NCI-H2227 (cell line): ENCODE data around the gene SLC6A6.
"Not testable (repeated sequence)": the region's sequence is repeated elsewhere in the genome, so short reads cannot be mapped to it uniquely, and the experiment has no call there.

Experiments
- DNase-seq: peaks from one replicate; lab custom pipeline; 2025; ENCODE audit not compliant: unreplicated experiment; lab: John Stamatoyannopoulos, UW

The SLC6A6 gene

GRCh38 chr3:14505001-14505802 is 102.8 kb downstream of the SLC6A6 start:
- no peak for DNase-seq

DNA sequence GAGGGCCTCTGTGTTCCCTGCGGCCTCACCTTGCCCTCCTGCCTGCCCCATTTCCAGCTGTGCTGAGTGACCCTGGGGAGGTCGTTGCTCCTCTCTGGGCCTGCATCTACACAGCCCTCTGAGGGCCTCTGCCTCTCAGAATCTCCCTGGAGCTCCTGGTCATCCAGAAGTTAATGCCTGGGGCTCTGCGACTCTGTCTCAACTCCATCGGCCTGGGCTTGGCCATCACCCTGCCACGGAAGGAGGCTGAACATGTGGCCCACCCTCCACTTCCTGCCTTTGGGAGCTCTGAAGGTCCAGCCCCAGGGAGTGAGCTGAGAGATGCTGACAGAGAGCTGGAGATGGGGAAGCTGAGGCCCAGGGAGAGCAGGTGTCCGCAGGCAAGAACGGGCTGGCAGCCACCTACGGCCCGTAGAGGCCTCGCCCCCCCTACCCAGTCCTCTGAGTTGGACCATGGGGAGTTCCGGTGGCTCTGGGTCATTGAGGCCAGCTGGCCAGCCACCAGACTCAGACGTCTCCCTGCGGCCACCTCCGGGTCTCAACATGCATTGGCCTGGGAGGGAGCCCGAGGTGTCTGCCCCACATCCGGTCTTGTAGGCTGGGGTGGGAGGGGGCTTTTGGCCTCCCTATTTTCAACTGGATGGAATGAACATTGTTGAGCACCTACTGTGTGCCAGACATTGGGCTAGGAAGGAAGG is 103.5 kb downstream of the SLC6A6 start:
- no peak for DNase-seq

GRCh38 chr3:14506626-14507304 is 104.4 kb downstream of the SLC6A6 start:
- DNase-seq: no peak

- DNase-seq: no peak
Observed at GRCh38 chr3:14507305-14507741, 104.9 kb downstream of the SLC6A6 start.

DNA sequence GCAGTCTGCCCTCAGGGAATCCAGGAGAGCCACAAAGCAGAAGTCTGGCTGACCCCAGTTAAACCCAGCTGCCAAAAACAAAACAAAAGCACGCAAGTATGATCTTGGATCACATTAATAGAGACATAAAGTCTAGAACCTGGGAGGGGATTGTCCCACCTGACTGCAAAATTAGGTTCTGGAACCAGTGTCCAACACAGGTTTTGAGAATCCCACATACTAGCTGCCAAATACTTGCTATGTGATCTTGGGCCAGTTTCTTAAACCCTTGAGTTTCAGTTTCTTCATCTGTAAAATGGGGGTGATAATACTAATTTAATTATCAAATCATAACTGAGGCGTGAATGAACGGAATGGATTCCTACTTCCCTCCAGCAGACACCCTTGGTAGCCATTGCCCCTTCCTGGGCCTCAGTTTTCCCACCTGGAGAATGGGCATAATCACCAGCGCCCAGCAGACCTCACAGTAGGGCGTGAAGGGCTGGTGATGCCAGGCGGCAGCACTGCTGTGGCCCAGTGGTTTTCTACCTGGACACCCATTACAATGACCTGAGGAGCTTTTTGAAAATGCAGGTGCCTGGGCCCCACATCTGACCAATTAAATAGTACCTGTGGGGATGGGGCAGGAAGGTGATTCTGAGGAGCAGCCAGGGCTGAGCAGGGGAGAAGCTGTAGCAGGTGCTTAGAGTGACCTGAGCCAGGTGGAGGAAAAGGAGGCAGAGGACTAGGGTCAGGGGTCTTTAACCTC is 105.5 kb downstream of the SLC6A6 start:
- no peak for DNase-seq

GRCh38 chr3:14508505-14508819 is 106.1 kb downstream of the SLC6A6 start:
- no peak for DNase-seq

DNA sequence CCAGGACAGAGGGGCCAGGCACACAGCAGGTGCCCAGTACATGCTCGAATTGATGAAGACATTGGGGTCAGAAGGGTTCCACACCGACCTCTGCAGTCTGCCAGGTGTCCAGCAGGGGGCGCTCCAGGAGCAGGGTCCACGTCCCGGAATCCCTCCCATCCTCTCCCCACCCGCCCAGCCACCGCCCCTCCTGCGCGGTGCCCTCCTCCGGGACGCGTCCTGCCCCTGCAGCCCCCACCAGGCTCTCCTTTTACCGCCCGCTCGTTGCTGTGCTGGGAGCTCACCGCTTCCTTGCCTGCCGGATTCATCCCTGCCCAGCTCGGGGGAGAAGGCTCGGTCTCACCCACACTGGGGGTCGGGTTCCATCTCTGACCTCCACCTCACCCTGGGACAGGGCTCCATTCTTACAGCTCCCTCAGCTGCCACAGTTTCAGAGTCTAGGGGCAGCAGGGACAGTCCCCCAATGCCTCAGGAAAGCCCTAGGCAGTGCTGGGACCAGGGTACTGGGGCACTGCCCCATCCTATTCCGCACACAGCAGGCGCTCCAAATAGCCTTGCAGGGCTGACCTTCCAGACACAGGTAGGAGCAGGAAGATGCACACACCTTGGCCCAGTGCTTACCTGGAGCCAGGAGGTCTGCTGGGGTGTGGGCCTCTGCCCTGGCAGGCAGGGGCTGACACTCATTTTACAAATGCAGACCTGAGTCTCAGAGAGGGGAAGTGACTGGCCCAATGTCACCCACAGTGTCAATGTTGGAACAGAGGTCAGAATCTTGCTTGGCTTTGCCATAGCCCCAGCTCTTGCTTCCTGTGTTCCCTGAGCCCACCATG is 106.8 kb downstream of the SLC6A6 start:
- peak; percentile 82 for DNase-seq

- no peak for DNase-seq
Observed at GRCh38 chr3:14509796-14510100, 107.3 kb downstream of the SLC6A6 start.

- DNase-seq: no peak
Observed at GRCh38 chr3:14510838-14511622, 108.6 kb downstream of the SLC6A6 start.

DNA sequence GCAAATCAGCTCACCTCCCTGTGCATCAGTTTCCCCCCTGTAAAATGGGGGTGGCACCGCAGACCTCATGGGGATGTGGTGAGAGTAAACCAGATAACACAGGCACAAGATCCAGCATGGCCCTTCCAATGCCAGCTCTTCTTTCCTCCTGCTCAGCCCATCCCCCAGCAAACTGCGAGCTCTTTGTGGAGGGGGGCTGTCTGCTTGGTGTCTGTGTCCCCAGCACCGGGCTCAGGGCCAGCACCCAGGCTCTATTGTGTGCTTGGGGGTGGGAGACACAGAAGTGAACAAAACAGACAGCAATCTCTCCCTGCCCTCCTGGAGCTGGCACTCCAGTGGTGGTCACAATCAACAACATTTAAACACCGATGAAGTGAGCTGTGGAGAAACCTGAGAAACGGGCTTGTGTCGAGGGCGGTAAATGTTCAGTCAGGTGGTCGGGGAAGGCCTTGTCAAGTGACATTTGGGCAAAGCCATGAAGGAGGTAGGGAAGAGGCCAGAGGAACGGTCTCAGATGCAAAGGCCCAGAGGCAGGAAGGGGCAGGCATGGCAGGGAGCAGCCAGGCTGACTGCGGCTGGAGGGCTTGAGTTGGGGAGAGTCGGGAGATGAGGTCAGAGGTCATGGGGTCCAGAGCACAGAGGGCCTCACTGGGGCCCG is 109.3 kb downstream of the SLC6A6 start:
- peak; percentile 65 for DNase-seq

- no peak for DNase-seq
Observed at GRCh38 chr3:14512281-14512941, 110.0 kb downstream of the SLC6A6 start.

- DNase-seq: no peak
Observed at GRCh38 chr3:14512942-14513327, 110.5 kb downstream of the SLC6A6 start.

- DNase-seq: no peak
Observed at GRCh38 chr3:14513566-14514322, 111.3 kb downstream of the SLC6A6 start.

GRCh38 chr3:14514323-14514720 is 111.9 kb downstream of the SLC6A6 start:
- no peak for DNase-seq

DNA sequence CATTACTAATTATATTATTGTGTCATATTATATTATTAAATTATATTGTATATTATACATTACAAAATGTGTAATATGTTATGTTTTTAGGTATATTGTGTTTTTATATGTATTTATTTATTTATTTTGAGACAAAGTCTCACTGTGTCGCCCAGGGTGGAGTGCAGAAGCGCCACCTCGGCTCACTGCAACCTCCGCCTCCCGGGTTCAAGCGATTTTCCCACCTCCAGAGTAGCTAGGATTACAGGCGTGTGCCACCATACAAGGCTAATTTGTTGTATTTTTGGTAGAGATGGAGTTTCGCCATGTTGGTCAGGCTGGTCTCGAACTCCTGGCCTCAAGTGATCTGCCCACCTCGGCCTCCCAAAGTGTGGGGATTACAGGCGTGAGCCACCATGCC is 113.1 kb downstream of the SLC6A6 start:
- not testable (repeated sequence) for DNase-seq

GRCh38 chr3:14516738-14517345 is 114.4 kb downstream of the SLC6A6 start:
- DNase-seq: no peak

GRCh38 chr3:14517601-14518431 is 115.4 kb downstream of the SLC6A6 start:
- DNase-seq: no peak
